Neuronal stem cell (in vitro differentiated cells): ENCODE measurements around the gene TECTA.

Experiments
- DNase-seq: peaks from one replicate; pipeline ENCODE4 v3.0.0-alpha.2; 2013; ENCODE audit warnings: low spot score
- H2AFZ ChIP-seq: one replicate; pipeline ENCODE4 v1.6.1; 2013; ENCODE audit warnings: mild to moderate bottlenecking, low read length, inconsistent platforms
- H2AK5ac ChIP-seq: 2 replicates; pipeline ENCODE4 v1.6.1; 2013; ENCODE audit warnings: low read depth, mild to moderate bottlenecking, inconsistent platforms, low read length, moderate library complexity, mixed read lengths
- H2BK120ac ChIP-seq: 2 replicates; pipeline ENCODE4 v1.6.1; 2013; ENCODE audit warnings: low read depth, mild to moderate bottlenecking, inconsistent platforms, low read length, moderate library complexity, mixed read lengths
- H2BK12ac ChIP-seq: one replicate; pipeline ENCODE4 v1.6.1; 2013; ENCODE audit warnings: low read length, inconsistent platforms
- H2BK15ac ChIP-seq: 2 replicates; pipeline ENCODE4 v1.6.1; 2013; ENCODE audit warnings: mild to moderate bottlenecking, low read length, inconsistent platforms, mixed read lengths
- H2BK5ac ChIP-seq: one replicate; pipeline ENCODE4 v1.6.1; 2013; ENCODE audit warnings: inconsistent platforms, mild to moderate bottlenecking, low read length, moderate library complexity
- H3K14ac ChIP-seq: one replicate; pipeline ENCODE4 v1.6.1; 2013; ENCODE audit warnings: low read length, inconsistent platforms
- H3K18ac ChIP-seq: 2 replicates; pipeline ENCODE4 v1.6.1; 2013; ENCODE audit warnings: low read length, inconsistent platforms
- H3K23ac ChIP-seq: 2 replicates; pipeline ENCODE4 v1.6.1; 2013; ENCODE audit warnings: low read depth, mild to moderate bottlenecking, mixed read lengths, low read length, inconsistent platforms; ENCODE audit not compliant: poor library complexity
- H3K27ac ChIP-seq: replicated peaks from 3 replicates; pipeline ENCODE4 v1.5.1; 2013; ENCODE audit warnings: low read length, inconsistent platforms
- H3K27me3 ChIP-seq, 3 experiments: 2 replicates each; pipeline ENCODE4 v1.6.1; 2013; ENCODE audit warnings: low read length in 3 of 3, mild to moderate bottlenecking in 2 of 3, inconsistent platforms in 1 of 3, low read depth in 1 of 3, mixed read lengths in 1 of 3, moderate library complexity in 1 of 3; ENCODE audit not compliant: control insufficient read depth in 3 of 3, insufficient read depth in 3 of 3
- H3K36me3 ChIP-seq, 2 donors: replicated peaks in 1 of 2; 2 replicates each; pipeline ENCODE4 v1.6.1; 2013; ENCODE audit warnings: low read length in 2 of 2; ENCODE audit not compliant: control insufficient read depth in 2 of 2, insufficient read depth in 2 of 2
- H3K4ac ChIP-seq: 2 replicates; pipeline ENCODE4 v1.6.1; 2013; ENCODE audit warnings: inconsistent platforms, mild to moderate bottlenecking, low read length, moderate library complexity
- H3K4me1 ChIP-seq, 2 donors: 1 replicate in 1 of 2; 2 replicates in 1 of 2; pipeline ENCODE4 v1.6.1; 2013; ENCODE audit warnings: low read length in 2 of 2, low read depth in 1 of 2; ENCODE audit not compliant: control insufficient read depth in 2 of 2, insufficient read depth in 1 of 2
- H3K4me2 ChIP-seq: one replicate; pipeline ENCODE4 v1.6.1; 2013; ENCODE audit warnings: mild to moderate bottlenecking, low read length, inconsistent platforms; ENCODE audit not compliant: insufficient read depth, poor library complexity, severe bottlenecking
- H3K4me3 ChIP-seq, 2 donors: 2 replicates each; pipeline ENCODE4 v1.5.1; 2013; ENCODE audit warnings: low read length in 2 of 2, mild to moderate bottlenecking in 2 of 2, inconsistent platforms in 1 of 2, moderate library complexity in 1 of 2
- H3K79me1 ChIP-seq: one replicate; pipeline ENCODE4 v1.6.1; 2013; ENCODE audit warnings: low read depth, mild to moderate bottlenecking, inconsistent platforms, low read length, moderate library complexity
- H3K9ac ChIP-seq: one replicate; pipeline ENCODE4 v1.6.1; 2013; ENCODE audit warnings: mild to moderate bottlenecking, low read depth, low read length, inconsistent platforms; ENCODE audit not compliant: poor library complexity
- H3K9me3 ChIP-seq, 2 donors: replicated peaks in 1 of 2; 2 replicates each; pipeline versions ENCODE3 to v1.6.1; 2013; ENCODE audit warnings: low read length in 2 of 2, mild to moderate bottlenecking in 2 of 2, inconsistent platforms in 1 of 2, low read depth in 1 of 2, mixed read lengths in 1 of 2, moderate library complexity in 1 of 2; ENCODE audit not compliant: control insufficient read depth in 2 of 2, insufficient read depth in 1 of 2
- H4K8ac ChIP-seq: one replicate; pipeline ENCODE4 v1.6.1; 2013; ENCODE audit warnings: low read depth, mild to moderate bottlenecking, inconsistent platforms, low read length, moderate library complexity
- H4K91ac ChIP-seq: one replicate; pipeline ENCODE4 v1.6.1; 2013; ENCODE audit warnings: low read length, low read depth, mild to moderate bottlenecking, inconsistent platforms; ENCODE audit not compliant: poor library complexity
- WGBS, 2 donors: extraction: QIAGEN DNeasy Blood & Tissue Kit; methylation state at CpG; one replicate each; pipeline ENCODE4 v1.1.7; 2013; ENCODE audit warnings: missing lambda C conversion rate in 2 of 2, mixed read lengths in 1 of 2; ENCODE audit not compliant: insufficient read length in 2 of 2, insufficient replicate concordance in 1 of 2; ENCODE audit errors: extremely low coverage in 2 of 2; 5-methylcytosine and 5-hydroxymethylcytosine counted together

The TECTA gene

DNA sequence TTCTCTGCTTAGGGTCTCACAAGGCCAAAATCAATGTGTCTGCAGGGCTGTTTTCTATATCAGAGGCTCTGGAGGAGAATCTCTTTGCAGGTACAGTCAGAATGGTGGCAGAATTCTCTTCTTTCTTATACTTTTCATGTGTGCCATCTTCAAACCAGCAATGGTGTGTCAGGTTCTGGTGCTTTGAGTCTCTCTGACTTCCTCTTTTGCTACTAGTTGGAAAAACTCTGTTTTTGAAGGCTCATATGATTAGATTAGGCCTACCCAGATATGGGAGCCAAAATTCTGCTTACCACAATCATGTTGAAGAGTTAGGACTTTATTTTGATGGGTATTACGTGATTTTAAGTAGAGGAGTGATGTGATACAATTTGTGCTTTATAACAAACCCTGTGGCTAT, 18.8 kb upstream of the TECTA start:
- no peak overlapping the region for H3K18ac ChIP-seq
- H3K23ac ChIP-seq, result no peak overlapping the region
- no peak overlapping the region for H4K91ac ChIP-seq
- H3K14ac ChIP-seq, result no peak overlapping the region
- no peak overlapping the region for H3K27ac ChIP-seq
- H2BK5ac ChIP-seq, result no peak overlapping the region
- no peaks in the 10 kb centered on the region for H3K9me3 ChIP-seq
- H3K27me3 ChIP-seq, result no peaks in the 10 kb centered on the region
- WGBS, 2 donors, result no CpG with 5 or more reads among the region's 1 CpG
- no peak overlapping the region for H2AK5ac ChIP-seq
- no peak overlapping the region for H3K9ac ChIP-seq
- DNase-seq, result no peak
- no peak overlapping the region for H2BK120ac ChIP-seq
- H3K4me3 ChIP-seq, result no peak overlapping the region
- H2BK12ac ChIP-seq, result no peak overlapping the region
- H3K4me1 ChIP-seq, result peaks cover 0 to 2% of the 10 kb centered on the region in 2 donors
- no peaks in the 10 kb centered on the region for H3K79me1 ChIP-seq
- peaks cover 2 to 41% of the 10 kb centered on the region in 2 donors for H3K36me3 ChIP-seq
- H2AFZ ChIP-seq, result no peak overlapping the region
- H3K4me2 ChIP-seq, result no peak overlapping the region
- no peak overlapping the region for H3K4ac ChIP-seq
- no peak overlapping the region for H4K8ac ChIP-seq
- H2BK15ac ChIP-seq, result no peak overlapping the region

DNA sequence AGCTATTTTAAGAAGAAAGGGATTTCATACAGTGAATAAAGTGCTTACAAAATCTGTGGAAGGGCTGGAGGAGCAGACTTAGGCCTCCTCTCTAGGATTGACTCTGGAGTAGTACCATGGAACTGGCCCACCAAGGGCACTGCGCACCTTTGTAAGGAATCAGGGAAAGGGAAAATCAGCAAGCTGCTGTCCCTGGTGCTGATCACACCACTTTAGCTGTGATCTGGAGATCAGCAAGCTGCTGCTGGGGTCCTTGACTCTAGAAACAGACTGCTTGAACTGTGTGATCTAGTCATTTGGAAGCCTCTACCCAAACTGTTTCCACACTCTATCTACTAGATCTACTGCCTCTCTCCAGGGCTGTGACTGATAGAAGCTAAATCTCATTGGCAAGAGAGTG, 18.4 kb upstream of the TECTA start:
- Histone ChIP-seq H3K9ac (no peak overlapping the region), H3K79me1 (no peaks in the 10 kb centered on the region), H4K8ac (no peak overlapping the region), H3K4me1 (peaks cover 0 to 2% of the 10 kb centered on the region in 2 donors), H3K27ac (no peak overlapping the region), H3K14ac (no peak overlapping the region), H2AK5ac (no peak overlapping the region), H3K36me3 (peaks cover 2 to 46% of the 10 kb centered on the region in 2 donors), H2BK120ac (no peak overlapping the region), H2AFZ (no peak overlapping the region), H2BK15ac (no peak overlapping the region), H3K27me3 (no peaks in the 10 kb centered on the region), H4K91ac (no peak overlapping the region), H2BK5ac (no peak overlapping the region), H3K18ac (no peak overlapping the region), H3K4me2 (no peak overlapping the region), H3K9me3 (no peaks in the 10 kb centered on the region), H2BK12ac (no peak overlapping the region), H3K23ac (no peak overlapping the region), H3K4me3 (no peak overlapping the region), H3K4ac (no peak overlapping the region)
- DNase-seq, result peak; percentile 45
- WGBS, 2 donors, result no CpG with 5 or more reads among the region's 1 CpG

DNA sequence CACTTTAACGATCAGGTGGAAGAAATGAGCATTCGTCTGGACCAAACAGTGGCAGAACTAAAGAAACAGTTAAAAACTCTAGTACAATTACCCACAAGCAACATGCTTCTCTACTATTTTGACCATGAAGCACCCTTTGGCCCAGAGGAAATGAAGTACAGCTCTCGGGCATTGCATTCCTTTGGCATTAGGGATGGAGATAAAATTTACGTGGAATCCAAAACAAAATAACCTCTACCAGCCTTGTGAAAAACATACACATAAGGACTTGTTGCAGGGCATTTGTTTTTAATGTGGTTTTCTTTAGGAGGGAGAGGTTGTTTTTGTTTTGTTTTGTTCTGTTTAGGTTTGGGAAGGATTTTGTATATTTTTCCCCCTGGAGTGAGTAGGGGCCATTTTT, 14.2 kb upstream of the TECTA start:
- no peaks in the 10 kb centered on the region for H3K27me3 ChIP-seq

DNA sequence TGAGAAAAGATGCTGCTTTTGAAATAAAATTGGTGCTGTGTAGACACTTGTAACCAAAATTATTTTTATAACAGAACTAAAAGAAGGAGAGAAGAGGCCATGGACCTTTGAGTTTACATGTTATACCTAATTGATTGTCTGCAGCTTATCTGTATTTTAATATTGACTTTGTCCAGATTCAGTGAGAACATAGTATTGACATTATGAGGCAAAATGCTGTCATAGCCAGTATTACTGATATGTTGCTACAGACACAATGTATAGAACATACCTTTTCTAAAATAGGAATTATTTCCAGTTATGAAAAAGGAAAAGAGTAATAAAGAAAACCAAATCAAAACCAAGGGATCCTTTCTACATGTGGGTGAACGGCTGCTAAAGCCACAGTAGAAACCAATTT, 11.5 kb upstream of the TECTA start:
- H3K23ac ChIP-seq, result no peak overlapping the region
- no peak overlapping the region for H3K4ac ChIP-seq
- no peak overlapping the region for H3K14ac ChIP-seq
- no peak overlapping the region for H3K4me3 ChIP-seq
- H2BK15ac ChIP-seq, result no peak overlapping the region
- no peak overlapping the region for H3K9ac ChIP-seq
- H3K9me3 ChIP-seq, result no peaks in the 10 kb centered on the region
- no peak overlapping the region for H3K4me2 ChIP-seq
- no peak for DNase-seq
- no peak overlapping the region for H2BK120ac ChIP-seq
- no peak overlapping the region for H4K8ac ChIP-seq
- no peak overlapping the region for H2BK12ac ChIP-seq
- no peak overlapping the region for H2AFZ ChIP-seq
- H3K79me1 ChIP-seq, result no peaks in the 10 kb centered on the region
- no peak overlapping the region for H3K18ac ChIP-seq
- no peak overlapping the region for H2BK5ac ChIP-seq
- no peaks in the 10 kb centered on the region for H3K27me3 ChIP-seq
- H3K4me1 ChIP-seq, result no peaks in the 10 kb centered on the region
- peaks cover 2 to 51% of the 10 kb centered on the region in 2 donors for H3K36me3 ChIP-seq
- WGBS, 2 donors, result no CpG with 5 or more reads among the region's 1 CpG
- no peak overlapping the region for H2AK5ac ChIP-seq
- H3K27ac ChIP-seq, result no peak overlapping the region
- no peak overlapping the region for H4K91ac ChIP-seq

More for the DNA sequence above, 14.2 kb upstream of the TECTA start:
- no peak overlapping the region for H4K91ac ChIP-seq
- H3K9me3 ChIP-seq, result no peaks in the 10 kb centered on the region
- H3K4ac ChIP-seq, result no peak overlapping the region
- no peak overlapping the region for H3K23ac ChIP-seq
- H3K4me3 ChIP-seq, result no peak overlapping the region
- no peak overlapping the region for H3K4me2 ChIP-seq
- no peak overlapping the region for H3K27ac ChIP-seq
- no peak overlapping the region for H3K14ac ChIP-seq
- no peak overlapping the region for H2BK5ac ChIP-seq
- no peak overlapping the region for H4K8ac ChIP-seq
- no peaks in the 10 kb centered on the region for H3K79me1 ChIP-seq
- no peak overlapping the region for H2AK5ac ChIP-seq
- H3K18ac ChIP-seq, result no peak overlapping the region
- H2BK15ac ChIP-seq, result no peak overlapping the region
- WGBS, 2 donors, result no CpG with 5 or more reads among the region's 4 CpGs
- DNase-seq, result no peak
- H3K9ac ChIP-seq, result no peak overlapping the region
- H3K4me1 ChIP-seq, result peaks cover 0 to 2% of the 10 kb centered on the region in 2 donors
- H2BK120ac ChIP-seq, result no peak overlapping the region
- no peak overlapping the region for H2AFZ ChIP-seq
- H3K36me3 ChIP-seq, result peaks cover 2 to 58% of the 10 kb centered on the region in 2 donors
- H2BK12ac ChIP-seq, result no peak overlapping the region
